ENCODE results near the gene MYBBP1A. TPM values are rescaled to one million over a fixed set of nuclear protein-coding genes. Genes with fewer than 3 reads are reported as not detected.

MYBBP1A gene
- total RNA-seq, 1 donor from 2014 or later: 92.0 TPM

GRCh38 chr17:4573115-4573514 is 17.9 kb upstream of the MYBBP1A start:
- no peak for DNase-seq (ENCODE audit: low read depth)
- TF ChIP-seq, protein P1, sequence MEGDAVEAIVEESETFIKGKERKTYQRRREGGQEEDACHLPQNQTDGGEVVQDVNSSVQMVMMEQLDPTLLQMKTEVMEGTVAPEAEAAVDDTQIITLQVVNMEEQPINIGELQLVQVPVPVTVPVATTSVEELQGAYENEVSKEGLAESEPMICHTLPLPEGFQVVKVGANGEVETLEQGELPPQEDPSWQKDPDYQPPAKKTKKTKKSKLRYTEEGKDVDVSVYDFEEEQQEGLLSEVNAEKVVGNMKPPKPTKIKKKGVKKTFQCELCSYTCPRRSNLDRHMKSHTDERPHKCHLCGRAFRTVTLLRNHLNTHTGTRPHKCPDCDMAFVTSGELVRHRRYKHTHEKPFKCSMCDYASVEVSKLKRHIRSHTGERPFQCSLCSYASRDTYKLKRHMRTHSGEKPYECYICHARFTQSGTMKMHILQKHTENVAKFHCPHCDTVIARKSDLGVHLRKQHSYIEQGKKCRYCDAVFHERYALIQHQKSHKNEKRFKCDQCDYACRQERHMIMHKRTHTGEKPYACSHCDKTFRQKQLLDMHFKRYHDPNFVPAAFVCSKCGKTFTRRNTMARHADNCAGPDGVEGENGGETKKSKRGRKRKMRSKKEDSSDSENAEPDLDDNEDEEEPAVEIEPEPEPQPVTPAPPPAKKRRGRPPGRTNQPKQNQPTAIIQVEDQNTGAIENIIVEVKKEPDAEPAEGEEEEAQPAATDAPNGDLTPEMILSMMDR (IDR thresholded peaks at IDR 0.05; ENCODE audit: insufficient read depth, low read length, poor library complexity, severe bottlenecking): no peak
- H3K27me3 ChIP-seq (ENCODE audit: control insufficient read depth, insufficient read depth, low read length): peaks cover 35% of the 10 kb centered on the region
- no peak overlapping the region for H3K4me3 ChIP-seq (ENCODE audit: low read depth, low read length)
- H3K36me3 ChIP-seq (ENCODE audit: control insufficient read depth, insufficient read depth, low read length): no peaks in the 10 kb centered on the region

DNA sequence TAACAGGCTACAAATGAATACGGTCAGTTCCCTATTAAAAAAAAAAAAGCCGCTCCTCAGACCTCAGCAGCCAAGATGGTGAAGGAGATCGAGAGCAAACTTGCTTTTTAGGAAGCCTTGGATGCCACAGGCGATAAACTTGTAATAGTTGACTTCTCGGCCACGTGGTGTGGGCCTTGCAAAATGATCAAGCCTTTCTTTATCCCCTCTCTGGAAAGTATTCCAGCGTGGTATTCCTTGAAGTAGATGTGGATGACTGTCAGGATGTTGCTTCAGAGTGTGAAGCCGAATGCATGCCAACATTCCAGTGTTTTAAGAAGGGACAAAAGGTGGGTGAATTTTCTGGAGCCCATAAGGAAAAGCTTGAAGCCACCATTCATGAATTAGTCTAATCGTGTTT is 16.9 kb upstream of the MYBBP1A start:
- TF ChIP-seq, protein P1 (IDR thresholded peaks at IDR 0.05; ENCODE audit: insufficient read depth, low read length, poor library complexity, severe bottlenecking): no peak
- no peak overlapping the region for H3K4me3 ChIP-seq (ENCODE audit: low read depth, low read length)
- H3K27me3 ChIP-seq (ENCODE audit: control insufficient read depth, insufficient read depth, low read length): peaks cover 31% of the 10 kb centered on the region
- H3K36me3 ChIP-seq (ENCODE audit: control insufficient read depth, insufficient read depth, low read length): no peaks in the 10 kb centered on the region
- DNase-seq (ENCODE audit: low read depth): no peak

GRCh38 chr17:4569591-4569990 is 14.4 kb upstream of the MYBBP1A start:
- no peak overlapping the region for H3K4me3 ChIP-seq (ENCODE audit: low read depth, low read length)
- TF ChIP-seq, protein P1 (IDR thresholded peaks at IDR 0.05; ENCODE audit: insufficient read depth, low read length, poor library complexity, severe bottlenecking): no peak
- H3K36me3 ChIP-seq (ENCODE audit: control insufficient read depth, insufficient read depth, low read length): no peaks in the 10 kb centered on the region
- no peak for DNase-seq (ENCODE audit: low read depth)
- peaks cover 9% of the 10 kb centered on the region for H3K27me3 ChIP-seq (ENCODE audit: control insufficient read depth, insufficient read depth, low read length)

- H3K36me3 ChIP-seq (ENCODE audit: control insufficient read depth, insufficient read depth, low read length): no peaks in the 10 kb centered on the region
- no peak for DNase-seq (ENCODE audit: low read depth)
Measured at GRCh38 chr17:4566785-4567184, 11.6 kb upstream of the MYBBP1A start.

DNA sequence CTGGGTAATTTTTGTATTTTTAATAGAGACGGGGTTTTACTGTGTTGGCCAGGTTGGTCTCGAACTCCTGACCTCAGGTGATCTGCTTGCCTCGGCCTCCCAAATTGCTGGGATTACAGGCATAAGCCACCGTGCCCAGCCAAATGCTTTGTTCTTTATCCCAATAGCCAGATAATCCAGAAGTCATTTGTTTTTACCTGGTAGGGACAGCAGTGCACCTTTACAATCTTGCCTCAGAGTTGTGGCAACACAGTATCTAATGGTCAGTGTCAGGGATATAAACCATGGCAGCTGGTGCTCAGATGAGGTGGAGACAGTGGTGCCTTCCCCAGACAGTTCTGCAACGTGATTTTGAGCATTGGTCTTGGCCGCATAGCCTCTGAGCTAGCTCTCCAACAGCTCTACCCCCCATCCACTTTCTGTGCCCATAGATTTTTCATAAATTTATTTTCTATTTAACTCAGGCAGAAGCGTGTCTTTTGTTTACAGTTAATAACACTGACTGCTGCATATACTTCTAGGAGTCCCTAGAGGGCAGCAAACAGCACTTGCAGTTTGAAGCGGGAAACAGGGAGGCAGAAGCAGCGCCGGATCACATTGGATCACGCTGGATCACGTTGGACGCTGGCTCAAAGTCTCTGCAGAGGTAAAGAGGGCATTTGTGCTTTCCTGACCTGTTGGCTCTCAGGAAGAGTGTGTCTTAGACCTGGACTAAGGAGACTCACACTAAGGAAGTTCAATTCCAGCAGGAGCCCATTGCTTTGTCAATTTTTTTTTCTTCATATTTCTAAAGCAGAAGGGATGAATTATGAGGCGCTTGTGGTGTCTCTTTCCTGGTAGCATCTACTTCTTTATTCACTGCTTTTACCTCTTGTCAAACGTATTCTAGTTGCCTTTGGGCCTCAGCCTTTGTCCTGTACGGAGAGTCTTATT is 10.3 kb upstream of the MYBBP1A start:
- H3K27me3 ChIP-seq (ENCODE audit: control insufficient read depth, insufficient read depth, low read length): peaks cover 6% of the 10 kb centered on the region
- H3K4me3 ChIP-seq (ENCODE audit: low read depth, low read length): no peak overlapping the region
- no peak for DNase-seq (ENCODE audit: low read depth)
- TF ChIP-seq, protein P1 (IDR thresholded peaks at IDR 0.05; ENCODE audit: insufficient read depth, low read length, poor library complexity, severe bottlenecking): peak; percentile 89
- H3K36me3 ChIP-seq (ENCODE audit: control insufficient read depth, insufficient read depth, low read length): no peaks in the 10 kb centered on the region

More at GRCh38 chr17:4566785-4567184, 11.6 kb upstream of the MYBBP1A start:
- Histone ChIP-seq H3K27me3 (ENCODE audit: control insufficient read depth, insufficient read depth, low read length) (peaks cover 5% of the 10 kb centered on the region), H3K4me3 (ENCODE audit: low read depth, low read length) (no peak overlapping the region)
- TF ChIP-seq, protein P1 (IDR thresholded peaks at IDR 0.05; ENCODE audit: insufficient read depth, low read length, poor library complexity, severe bottlenecking): peak; percentile 78
